Bone marrow (tissue), 2 donors: Measurements from ENCODE around the gene KCNMB2.
"Not testable (repeated sequence)": the region's sequence is repeated elsewhere in the genome, so short reads cannot be mapped to it uniquely, and the experiment has no call there.

Source experiments
- DNase-seq, 2 donors: peaks; one replicate each; lab custom pipeline; 2025; lab: John Stamatoyannopoulos, UW

Gene KCNMB2

GRCh38 chr3:178699810-178700209 is 163.6 kb downstream of the KCNMB2 start:
- DNase-seq = no peak

DNA sequence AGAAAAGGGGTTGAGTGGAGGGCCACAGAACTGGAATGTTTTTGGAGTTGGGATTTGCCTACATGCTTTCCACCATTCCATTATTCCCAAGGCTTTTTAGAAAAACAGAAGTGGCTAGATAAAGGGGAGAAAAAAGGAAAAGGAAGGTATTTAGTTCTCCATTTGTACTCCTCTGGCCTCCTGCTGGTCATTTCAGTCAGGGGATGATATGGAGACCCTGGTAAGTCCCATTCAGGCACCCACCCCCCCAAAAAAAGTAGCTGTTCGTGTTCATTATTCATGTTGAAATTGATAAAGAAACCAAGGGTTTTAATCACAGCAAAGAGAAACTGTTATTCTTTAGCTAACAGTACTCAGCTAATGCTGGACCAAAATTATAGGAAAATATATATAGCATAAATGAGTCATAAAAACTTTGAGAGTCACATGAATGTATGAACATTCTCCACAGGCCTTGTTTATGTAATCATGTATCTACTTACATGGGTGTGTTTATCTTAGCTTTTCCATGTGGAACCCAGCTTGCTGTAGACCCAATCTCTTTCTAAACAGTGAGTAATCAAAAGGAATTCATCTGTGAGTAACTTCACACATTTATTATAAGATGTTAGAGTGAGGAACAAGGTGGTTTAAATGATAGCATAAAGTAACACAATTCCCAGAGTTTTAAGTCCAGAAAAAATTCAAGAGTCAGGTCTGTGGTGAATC is 167.2 kb downstream of the KCNMB2 start:
- DNase-seq = no peak

GRCh38 chr3:178705925-178706324 is 169.7 kb downstream of the KCNMB2 start:
- DNase-seq = no peak

GRCh38 chr3:178706411-178706810 is 170.2 kb downstream of the KCNMB2 start:
- DNase-seq = no peak

- no peak for DNase-seq
Measured at GRCh38 chr3:178707311-178708031, 171.2 kb downstream of the KCNMB2 start.

- no peak for DNase-seq
Measured at GRCh38 chr3:178709051-178709450, 172.8 kb downstream of the KCNMB2 start.

GRCh38 chr3:178711753-178712152 is 175.5 kb downstream of the KCNMB2 start:
- DNase-seq = no peak

DNA sequence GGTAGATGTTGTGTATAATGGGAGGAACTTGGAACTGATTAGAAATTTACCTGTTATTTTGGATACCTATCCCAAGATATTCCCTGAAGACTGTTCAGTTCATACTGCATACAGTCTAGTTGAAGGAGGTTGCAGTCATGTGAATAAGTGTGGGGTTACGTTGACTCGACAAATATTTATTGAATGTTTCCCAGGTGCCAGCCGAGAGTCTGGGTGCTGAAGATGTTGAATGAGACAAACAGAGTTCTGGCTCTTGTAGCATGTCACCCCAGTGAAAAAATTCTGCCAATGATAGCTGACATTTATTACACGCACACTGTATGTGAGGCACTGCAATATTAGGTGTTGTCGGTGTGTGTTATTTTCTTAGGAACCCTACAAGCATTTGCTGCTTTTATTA is 176.0 kb downstream of the KCNMB2 start:
- no peak for DNase-seq

GRCh38 chr3:178714925-178715832 is 178.9 kb downstream of the KCNMB2 start:
- no peak for DNase-seq

DNA sequence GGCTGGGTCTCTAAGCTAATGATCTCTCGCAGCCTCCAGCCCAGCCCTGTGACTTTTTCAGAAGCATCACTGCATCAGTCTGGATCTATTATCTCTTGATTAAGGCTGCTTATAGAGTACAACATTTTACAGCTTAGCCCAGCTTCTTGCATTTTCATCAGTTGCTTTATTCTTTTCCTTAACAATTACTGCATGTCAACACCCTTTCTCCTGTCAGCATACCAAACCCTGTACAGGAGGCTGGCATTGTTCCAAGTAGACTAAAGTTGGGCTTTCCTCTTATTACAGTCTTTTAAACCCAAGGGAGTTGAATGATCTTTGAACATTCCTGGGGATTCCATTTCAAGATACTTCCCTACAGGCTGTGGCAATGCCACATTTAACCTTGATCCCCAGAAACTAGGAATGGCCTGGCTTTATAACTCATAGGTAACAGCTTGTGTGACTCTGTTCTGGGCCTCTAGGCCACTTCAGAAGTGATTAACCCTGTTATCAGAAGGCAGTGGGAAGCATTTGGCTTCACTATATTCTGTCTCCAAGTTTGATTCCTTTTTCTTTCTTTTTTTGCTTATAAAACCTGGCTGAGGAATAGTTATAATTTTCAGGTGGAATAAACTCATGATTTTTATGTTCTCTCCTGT is 182.9 kb downstream of the KCNMB2 start:
- no peak for DNase-seq

GRCh38 chr3:178732824-178733223 is 196.6 kb downstream of the KCNMB2 start:
- no peak for DNase-seq

DNA sequence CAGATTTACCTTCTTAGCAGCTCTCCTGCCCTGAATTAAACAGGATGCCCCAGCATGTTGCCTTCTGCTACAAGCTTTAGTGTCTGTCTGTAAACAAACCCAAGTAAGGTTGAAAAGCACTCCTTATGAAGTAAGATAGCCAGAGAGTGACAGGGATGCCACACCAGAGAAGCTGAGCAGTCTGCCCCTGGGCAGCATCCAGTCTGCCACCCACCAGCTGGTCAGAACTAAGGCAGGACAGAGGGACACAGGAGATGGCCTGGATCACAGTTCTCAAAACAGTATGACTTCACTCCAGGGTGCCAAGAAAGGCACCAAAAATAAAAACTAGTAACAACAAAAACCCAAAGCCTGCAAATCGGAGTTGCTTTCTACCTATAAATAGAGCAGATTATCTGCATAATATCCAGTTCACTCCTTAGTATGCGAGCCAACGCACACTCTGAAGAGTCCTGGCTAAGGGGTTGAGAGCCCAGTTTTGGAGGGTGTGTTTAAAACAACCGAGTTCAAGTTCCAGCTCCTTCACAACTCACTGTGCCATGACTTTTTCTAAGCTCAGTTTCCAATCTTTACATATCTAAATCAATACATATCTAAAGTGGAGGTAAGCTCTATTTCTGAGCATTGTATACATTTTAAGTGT is 198.9 kb downstream of the KCNMB2 start:
- no peak for DNase-seq

- no peak for DNase-seq
Measured at GRCh38 chr3:178736300-178736699, 200.1 kb downstream of the KCNMB2 start.

- no peak for DNase-seq
Measured at GRCh38 chr3:178739720-178740119, 203.5 kb downstream of the KCNMB2 start.

DNA sequence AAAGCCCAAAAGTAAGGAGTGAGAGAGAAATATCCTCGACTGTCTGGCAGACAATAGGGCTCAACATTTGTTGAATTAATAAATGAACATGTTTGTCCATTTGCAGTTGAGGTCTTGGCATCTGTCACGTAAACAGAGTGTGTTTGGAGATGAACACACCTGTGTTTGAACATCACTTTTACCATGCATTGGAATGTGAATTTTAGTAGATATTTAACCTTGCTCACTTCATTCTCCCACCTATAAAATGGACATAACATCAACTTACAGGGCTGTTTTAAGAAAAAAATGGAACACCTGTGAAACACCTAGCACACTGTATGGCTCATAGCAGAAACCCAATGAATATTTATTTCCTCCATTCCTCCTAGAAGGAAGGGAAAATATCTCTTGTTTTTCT is 204.8 kb downstream of the KCNMB2 start:
- DNase-seq = no peak

DNA sequence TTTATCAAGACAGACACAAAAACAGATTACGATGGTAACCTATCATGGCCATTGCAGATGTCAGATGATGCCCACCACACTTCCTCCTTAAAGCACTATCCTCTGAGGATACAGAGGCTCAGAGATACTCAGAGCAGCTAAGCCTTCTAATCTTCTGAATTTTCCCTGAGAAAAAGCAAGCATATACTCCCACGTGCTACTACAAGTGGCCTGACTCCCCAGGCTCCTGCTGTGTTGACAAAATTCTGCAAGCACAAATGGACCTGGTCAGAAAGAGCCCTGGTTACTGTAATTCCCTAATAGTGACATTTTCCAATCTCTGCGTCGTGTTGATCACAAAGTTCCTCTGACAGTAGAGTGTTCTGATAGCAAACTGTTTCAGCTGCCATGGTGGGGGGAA is 207.1 kb downstream of the KCNMB2 start:
- no peak for DNase-seq

DNA sequence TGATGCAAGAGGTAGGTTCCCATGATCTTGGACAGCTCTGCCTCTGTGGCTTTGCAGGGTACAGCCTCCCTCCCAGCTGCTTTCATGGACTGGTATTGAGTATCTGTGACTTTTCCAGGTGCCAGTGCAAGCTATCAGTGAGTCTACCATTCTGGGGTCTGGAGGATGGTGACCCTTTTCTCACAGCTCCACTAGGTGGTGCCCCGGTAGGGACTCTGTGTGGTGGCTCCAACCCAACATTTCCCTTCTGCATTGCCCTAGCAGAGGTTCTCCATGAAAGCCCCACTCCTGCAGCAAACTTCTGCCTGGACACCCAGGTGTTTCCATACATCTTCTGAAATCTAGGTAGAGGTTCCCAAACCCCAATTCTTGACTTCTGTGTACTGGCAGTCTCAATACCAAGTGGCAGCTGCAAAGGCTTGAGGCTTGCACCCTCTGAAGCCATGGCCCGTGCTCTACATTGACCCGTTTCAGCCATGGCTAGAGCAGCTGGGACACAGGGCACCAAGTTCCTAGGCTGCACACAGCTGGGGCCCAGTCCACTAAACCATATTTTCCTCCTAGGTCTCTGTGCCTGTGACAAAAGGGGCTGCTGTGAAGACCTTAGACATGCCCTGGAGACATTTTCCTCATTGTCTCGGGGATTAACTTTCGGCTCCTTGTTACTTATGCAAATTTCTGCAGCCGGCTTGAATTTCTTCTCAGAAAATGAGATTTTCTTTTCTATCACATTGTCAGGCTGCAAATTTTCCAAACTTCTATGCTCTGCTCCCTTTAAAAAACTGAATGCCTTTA is 209.8 kb downstream of the KCNMB2 start:
- DNase-seq = not testable (repeated sequence)

GRCh38 chr3:178748874-178749273 is 212.6 kb downstream of the KCNMB2 start:
- no peak for DNase-seq

DNA sequence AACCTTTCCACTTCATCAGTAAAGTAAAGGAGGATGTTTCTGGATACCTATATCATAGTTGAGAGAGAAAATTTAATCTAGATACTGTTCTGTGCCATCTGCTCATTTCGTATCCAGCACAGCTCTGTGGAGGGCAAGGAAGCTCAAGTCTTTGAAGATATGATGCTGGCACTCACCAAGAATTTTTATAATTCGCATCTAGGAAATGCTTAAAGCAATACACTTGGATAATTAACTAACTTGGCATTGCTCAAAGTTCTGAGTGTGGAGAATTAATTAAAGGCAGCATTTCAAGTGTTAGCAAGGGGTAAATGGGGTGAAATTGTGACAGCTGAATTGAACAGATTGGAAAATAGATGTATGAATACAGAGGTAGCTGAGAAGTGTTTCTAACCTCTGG is 213.2 kb downstream of the KCNMB2 start:
- no peak for DNase-seq

GRCh38 chr3:178750639-178751300 is 214.5 kb downstream of the KCNMB2 start:
- DNase-seq = no peak
